SK-MEL-5 (cell line): ENCODE results near the gene PIP4K2A. TPM values are rescaled to one million over a fixed set of nuclear protein-coding genes. Genes with fewer than 3 reads are reported as not detected.
A peak's percentile ranks its signal among the peaks of the same experiment; 100 is the strongest.
"Not testable (repeated sequence)": the region's sequence is repeated elsewhere in the genome, so short reads cannot be mapped to it uniquely, and the experiment has no call there.

ENCODE experiments used
- DNase-seq: peaks from one replicate; pipeline ENCODE4 v3.0.0-alpha.2; 2016; ENCODE audit warnings: low read depth, low spot score
- in situ Hi-C: cut with HindIII; loops from 2 replicates; pipeline ENCODE4 v1.10.0; 2016; ENCODE audit warnings: low sequenced_read_pairs, high pct_unique_total_duplicates, low pct_unique_long_range_greater_than_20kb
- polyA plus RNA-seq, 2 experiments: library from polyadenylated mRNA; depleted of rRNA; stranded (reverse); fragments of >200 nt; gene quantifications; 2 replicates each; pipeline ENCODE4 v1.2.3, GENCODE V29; 2015
- total RNA-seq: library from RNA; depleted of rRNA; stranded (reverse); fragments of >200 nt; shearing (Covaris generic); gene quantifications from 2 replicates; pipeline ENCODE4 v1.2.3, GENCODE V29; 2014; rRNA removed

The PIP4K2A gene
- total RNA-seq, result 104 and 109 TPM in 2 replicates
- 43.1 and 74.2 TPM in 2 replicates for polyA plus RNA-seq (2015; cell fraction: cytosol; rRNA removed)
- 17.5 and 20.8 TPM in 2 replicates for polyA plus RNA-seq (2015; cell fraction: nucleus; rRNA removed)

- peak; percentile 60 for DNase-seq
- in situ Hi-C loops, result no loop called here
These were observed at the start of gene PIP4K2A for GRCh38 chr10:22714479-22715289. Gene PIP4K2A (minus strand): TSS chr10:22714578. CDS start chr10:22714326, 252 bp downstream.

- in situ Hi-C loops, result no loop called here
- peak; percentile 32 for DNase-seq
These were observed 47.3 kb upstream of the PIP4K2A start for GRCh38 chr10:22761569-22762220.

- no peak for DNase-seq
- in situ Hi-C loops, result no loop called here
These were observed 45.6 kb upstream of the PIP4K2A start for GRCh38 chr10:22760025-22760424.

- in situ Hi-C loops, result no loop called here
- DNase-seq, result no peak
These were observed 44.5 kb upstream of the PIP4K2A start for GRCh38 chr10:22758867-22759266.

- no peak for DNase-seq
These were observed 39.9 kb upstream of the PIP4K2A start for GRCh38 chr10:22754296-22754695.

GRCh38 chr10:22753786-22754185 lies 39.4 kb upstream of the PIP4K2A start:
- DNase-seq, result no peak
- in situ Hi-C loops, result no loop called here

More at GRCh38 chr10:22754296-22754695, 39.9 kb upstream of the PIP4K2A start:
- in situ Hi-C loops, result no loop called here

- DNase-seq, result no peak
- in situ Hi-C loops, result no loop called here
These were observed 38.0 kb upstream of the PIP4K2A start for GRCh38 chr10:22752272-22752889.

- DNase-seq, result no peak
- in situ Hi-C loops, result no loop called here
These were observed 35.8 kb upstream of the PIP4K2A start for GRCh38 chr10:22750131-22750530.

GRCh38 chr10:22744858-22745257 lies 30.5 kb upstream of the PIP4K2A start:
- DNase-seq, in situ Hi-C loops: not testable (repeated sequence)

GRCh38 chr10:22742678-22743077 lies 28.3 kb upstream of the PIP4K2A start:
- no peak for DNase-seq
- in situ Hi-C loops, result no loop called here

GRCh38 chr10:22741631-22742030 lies 27.3 kb upstream of the PIP4K2A start:
- DNase-seq, in situ Hi-C loops: not testable (repeated sequence)

GRCh38 chr10:22740180-22740579 lies 25.8 kb upstream of the PIP4K2A start:
- in situ Hi-C loops, result no loop called here
- DNase-seq, result no peak

- no peak for DNase-seq
- in situ Hi-C loops, result no loop called here
These were observed 23.2 kb upstream of the PIP4K2A start for GRCh38 chr10:22737587-22737986.

- in situ Hi-C loops, result no loop called here
- DNase-seq, result no peak
These were observed 21.8 kb upstream of the PIP4K2A start for GRCh38 chr10:22736134-22736533.

- no peak for DNase-seq
- in situ Hi-C loops, result no loop called here
These were observed 19.6 kb upstream of the PIP4K2A start for GRCh38 chr10:22733992-22734391.

- DNase-seq, result peak; percentile 41
These were observed 13.3 kb upstream of the PIP4K2A start for GRCh38 chr10:22727663-22728062.

GRCh38 chr10:22727112-22727511 lies 12.7 kb upstream of the PIP4K2A start:
- in situ Hi-C loops, result no loop called here
- DNase-seq, result no peak

More at GRCh38 chr10:22727663-22728062, 13.3 kb upstream of the PIP4K2A start:
- in situ Hi-C loops, result no loop called here

GRCh38 chr10:22724773-22725172 lies 10.4 kb upstream of the PIP4K2A start:
- in situ Hi-C loops, result no loop called here
- DNase-seq, result no peak
